ENCODE measurements around the gene C9orf72.
A peak's percentile ranks its signal among the peaks of the same experiment; 100 is the strongest.
"Not testable (repeated sequence)": the region's sequence is repeated elsewhere in the genome, so short reads cannot be mapped to it uniquely, and the experiment has no call there.

C9orf72 gene

DNA sequence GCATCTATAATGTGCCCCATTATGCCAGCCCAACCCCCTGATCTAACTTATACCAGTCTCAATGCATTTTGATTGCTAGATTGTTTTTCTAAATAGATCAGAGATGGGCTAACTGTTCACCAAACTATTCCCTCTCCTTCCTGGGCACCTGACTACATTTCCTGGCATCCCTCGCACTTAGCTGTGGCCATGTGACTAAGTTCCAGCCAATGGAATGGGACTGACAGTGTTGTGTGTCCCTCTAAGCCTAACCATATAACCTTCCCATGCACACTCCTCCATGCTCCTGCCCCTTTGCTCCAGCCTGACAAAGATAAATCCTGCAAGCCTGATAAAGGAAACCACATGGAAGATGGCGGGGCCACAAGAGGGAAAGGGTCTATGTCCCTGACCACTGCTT, 61.5 kb downstream of the C9orf72 start:
- DNase-seq (ENCODE audit: low spot score), result no peak

DNA sequence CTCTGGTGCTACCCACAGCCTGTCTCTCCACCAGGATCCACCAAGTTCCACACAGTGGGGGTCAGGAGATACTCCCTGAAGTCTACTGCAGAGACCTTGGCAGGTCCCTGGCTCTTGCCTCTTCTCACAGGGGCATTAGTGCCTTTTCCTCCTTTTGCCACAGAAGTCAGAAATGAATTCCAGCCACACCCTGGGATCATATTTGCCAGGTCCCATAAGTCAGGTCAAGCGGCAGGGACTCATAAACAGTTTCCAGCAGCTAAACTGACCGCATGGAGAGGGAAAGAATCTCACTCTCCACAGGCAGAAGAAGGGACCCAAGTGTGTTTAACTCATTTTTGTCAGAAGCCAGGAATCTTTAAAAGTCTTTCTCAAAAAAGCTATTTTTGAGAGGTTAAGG, 62.5 kb downstream of the C9orf72 start:
- DNase-seq (ENCODE audit: low spot score), result no peak

DNA sequence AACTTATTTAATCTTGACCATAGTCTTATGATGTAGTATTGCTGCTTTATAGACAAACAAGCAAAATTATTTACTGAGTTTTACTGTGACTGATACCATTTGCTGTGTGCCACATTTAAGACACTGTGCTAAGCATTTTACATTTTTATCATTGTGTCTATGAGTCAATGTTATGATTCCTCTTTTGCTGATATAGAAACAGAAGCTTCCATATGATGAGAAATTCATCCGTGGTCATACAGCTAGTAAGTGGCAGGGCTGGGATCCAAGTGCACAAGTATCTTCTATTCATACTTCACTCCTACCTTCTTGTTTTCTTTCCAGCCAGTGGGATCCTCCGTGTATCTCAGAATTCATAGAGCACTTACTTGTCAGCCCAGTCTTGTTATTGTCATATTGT, 66.3 kb downstream of the C9orf72 start:
- no peak for DNase-seq (ENCODE audit: low spot score)

DNA sequence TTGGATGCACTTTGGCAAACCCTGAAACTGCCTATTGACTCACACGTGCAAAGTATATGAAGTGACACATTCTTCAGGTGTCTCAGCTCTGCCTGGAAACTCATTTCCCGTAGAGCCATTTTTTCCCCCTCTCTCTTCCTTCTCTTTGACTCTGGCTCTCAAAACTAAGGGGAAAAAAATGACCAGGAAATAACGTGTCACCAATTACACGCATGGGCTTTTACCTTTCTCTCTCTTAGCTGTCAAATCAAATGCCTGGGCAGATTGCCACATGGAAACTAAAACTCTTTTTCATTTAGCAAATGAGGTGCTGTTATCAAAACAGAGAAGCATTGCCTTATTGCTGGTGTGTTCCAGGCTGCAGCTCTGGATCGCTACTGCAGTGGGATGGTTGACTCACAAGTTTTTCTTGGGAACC, 67.5 kb downstream of the C9orf72 start:
- DNase-seq (ENCODE audit: low spot score), result no peak

DNA sequence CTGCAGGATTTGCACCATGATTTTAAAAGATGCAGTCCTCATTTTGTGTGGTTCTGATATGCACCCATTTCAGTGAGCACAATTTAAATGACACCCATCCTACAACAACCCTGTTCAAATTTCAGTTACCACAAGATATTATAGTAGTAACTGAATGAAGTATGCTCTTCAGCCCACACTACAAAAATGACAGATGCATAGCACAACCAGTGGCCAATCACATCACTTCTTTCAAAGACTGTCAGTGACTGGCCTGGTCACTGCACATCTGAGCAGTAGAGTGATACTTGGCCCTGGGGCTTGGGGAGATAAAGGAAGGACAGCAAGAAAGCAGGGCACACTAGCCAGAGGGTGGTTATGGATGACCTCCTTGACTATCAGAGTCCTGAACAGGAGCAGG, 69.0 kb downstream of the C9orf72 start:
- DNase-seq (ENCODE audit: low spot score), result peak; percentile 27

DNA sequence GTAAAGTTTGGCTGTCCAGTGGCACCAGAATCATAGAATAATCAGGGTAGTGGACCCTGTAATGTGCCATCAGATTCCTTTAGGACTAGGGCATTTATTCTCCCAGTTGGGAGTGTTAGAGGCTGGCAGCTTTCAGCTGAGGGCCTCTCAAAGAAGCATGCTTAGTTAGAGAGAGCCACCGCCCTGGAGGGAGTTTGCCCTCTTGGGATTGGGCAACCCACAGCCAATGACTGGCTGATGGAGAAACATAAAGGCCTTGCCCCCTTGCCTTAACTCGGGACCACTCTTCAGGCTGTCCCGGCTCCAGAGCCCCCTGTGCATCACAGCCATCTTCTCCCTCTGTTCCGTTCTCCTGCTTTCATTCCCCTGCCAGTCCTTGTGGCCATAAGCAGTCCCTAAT, 69.7 kb downstream of the C9orf72 start:
- no peak for DNase-seq (ENCODE audit: low spot score)

DNA sequence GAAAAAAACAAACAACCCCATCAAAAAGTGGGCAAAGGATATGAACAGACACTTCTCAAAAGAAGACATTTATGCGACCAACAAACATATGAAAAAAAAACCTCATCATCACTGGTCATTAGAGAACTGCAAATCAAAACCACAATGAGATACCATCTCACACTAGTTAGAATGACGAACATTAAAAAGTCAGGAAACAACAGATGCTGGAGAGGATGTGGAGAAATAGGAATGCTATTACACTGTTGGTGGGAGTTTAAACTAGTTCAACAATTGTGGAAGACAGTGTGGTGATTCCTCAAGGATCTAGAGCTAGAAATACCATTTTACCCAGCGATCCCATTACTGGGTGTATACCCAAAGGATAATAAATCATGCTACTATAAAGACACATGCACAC, 72.4 kb downstream of the C9orf72 start:
- DNase-seq (ENCODE audit: low spot score), result not testable (repeated sequence)

DNA sequence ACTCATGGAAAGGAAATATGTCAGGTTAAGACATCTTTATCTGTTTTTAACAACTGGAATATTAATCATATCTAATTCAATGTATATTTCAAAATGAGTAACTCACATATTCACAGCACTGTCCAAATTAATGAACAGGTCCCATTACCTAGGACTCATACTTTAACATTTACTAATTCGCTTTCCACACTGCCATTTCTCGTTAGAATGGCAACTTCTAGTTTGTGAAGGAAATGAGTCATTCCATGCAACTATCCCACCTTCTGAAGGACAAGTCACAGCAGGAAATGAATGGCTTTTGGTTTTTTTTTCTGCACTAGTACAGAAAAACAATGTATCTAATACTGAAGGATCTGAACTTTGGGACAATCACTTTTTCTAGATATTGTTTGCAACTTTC, 73.8 kb downstream of the C9orf72 start:
- peak; percentile 69 for DNase-seq (ENCODE audit: low spot score)

DNA sequence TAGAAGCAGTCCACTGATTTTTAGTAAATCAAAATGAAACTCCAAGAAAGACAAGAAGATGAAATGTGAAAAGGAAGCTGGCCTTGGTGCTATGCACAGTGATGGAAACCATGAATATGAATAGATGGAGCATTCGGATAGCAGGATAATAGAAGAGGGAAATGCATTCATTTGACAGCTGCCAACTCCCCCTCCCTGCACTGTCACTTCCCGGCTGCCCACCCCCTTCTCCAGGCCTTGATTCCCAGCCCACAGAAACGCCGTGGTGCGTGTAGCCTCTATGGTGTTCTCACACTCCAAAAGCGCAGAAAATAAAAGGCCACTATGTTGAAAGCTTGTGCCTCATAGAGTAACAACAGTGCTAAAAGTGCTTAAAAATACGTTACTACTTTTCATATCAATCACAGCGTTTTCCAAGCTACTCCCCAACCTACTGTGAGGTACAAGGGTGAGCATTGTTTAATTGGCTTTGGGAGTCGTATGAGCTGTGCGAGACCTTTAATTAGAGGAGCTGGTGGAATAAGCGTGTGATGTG, 75.3 kb downstream of the C9orf72 start:
- DNase-seq (ENCODE audit: low spot score), result no peak

Measured in activated CD4-positive, alpha-beta T cell treated with anti-CD3 and anti-CD28 coated beads, Interleukin-2, Interleukin-4, amounts not matched to agents 100 ng/mL and 50 ng/mL, durations not matched to agents 16 hours and 8 hours (primary cell).